Liver (tissue), 9 donors: ENCODE data around the gene RNF151. TPM values are rescaled to one million over a fixed set of nuclear protein-coding genes. Genes with fewer than 3 reads are reported as not detected.

ENCODE experiments used
- DNase-seq: peaks from one replicate; pipeline ENCODE4 v3.0.0-alpha.2; 2017; ENCODE audit warnings: low spot score
- H3K27ac ChIP-seq, 2 donors: one replicate each; pipeline ENCODE4 v1.7.0; 2013; ENCODE audit warnings: inconsistent platforms in 2 of 2, low read length in 2 of 2, control low read depth in 1 of 2, low read depth in 1 of 2, mild to moderate bottlenecking in 1 of 2
- H3K27me3 ChIP-seq, 4 donors: one replicate each; pipeline versions ENCODE4 v1.6.1 to v1.7.0; 2013; ENCODE audit warnings: low read length in 3 of 4, inconsistent platforms in 1 of 4, mild to moderate bottlenecking in 1 of 4, moderate library complexity in 1 of 4; ENCODE audit not compliant: control insufficient read depth in 4 of 4, insufficient read depth in 4 of 4
- H3K36me3 ChIP-seq, 4 donors: one replicate each; pipeline versions ENCODE4 v1.6.1 to v1.7.0; 2013; ENCODE audit warnings: low read length in 3 of 4, mild to moderate bottlenecking in 3 of 4, low read depth in 1 of 4, moderate library complexity in 1 of 4; ENCODE audit not compliant: control insufficient read depth in 4 of 4, insufficient read depth in 3 of 4
- H3K4me1 ChIP-seq, 4 donors: one replicate each; pipeline versions ENCODE4 v1.6.1 to v1.7.0; 2013; ENCODE audit warnings: low read length in 3 of 4, mild to moderate bottlenecking in 3 of 4, moderate library complexity in 1 of 4; ENCODE audit not compliant: control insufficient read depth in 4 of 4, insufficient read depth in 4 of 4
- H3K4me3 ChIP-seq, 3 donors: one replicate each; pipeline versions ENCODE4 v1.6.1 to v1.7.0; 2013; ENCODE audit warnings: low read length in 3 of 3, control low read depth in 1 of 3, low read depth in 1 of 3, mild to moderate bottlenecking in 1 of 3
- H3K9ac ChIP-seq, 2 donors: one replicate each; pipeline ENCODE4 v1.7.0; 2013; ENCODE audit warnings: low read length in 2 of 2, mild to moderate bottlenecking in 2 of 2, moderate library complexity in 2 of 2, control low read depth in 1 of 2, low read depth in 1 of 2
- H3K9me3 ChIP-seq, 4 donors: one replicate each; pipeline versions ENCODE4 v1.6.1 to v1.7.0; 2013; ENCODE audit warnings: low read length in 3 of 4; ENCODE audit not compliant: control insufficient read depth in 4 of 4
- EGR1 ChIP-seq, 2 donors: IDR thresholded peaks; 2 replicates each; pipeline ENCODE4 v1.6.1; 2016 to 2018; ENCODE audit warnings: antibody characterized with exemption in 2 of 2, low read depth in 2 of 2
- FOXA2 ChIP-seq: IDR thresholded peaks from 2 replicates; pipeline ENCODE4 v1.6.1; 2016; ENCODE audit warnings: antibody characterized with exemption
- GABPA ChIP-seq, 2 donors: IDR thresholded peaks in 1 of 2; conservative IDR thresholded peaks in 1 of 2; 2 replicates each; pipeline ENCODE4 v1.6.1; 2016; ENCODE audit warnings: antibody characterized with exemption in 2 of 2, mild to moderate bottlenecking in 1 of 2, moderate library complexity in 1 of 2
- HNF4A ChIP-seq, 2 donors: conservative IDR thresholded peaks; 2 replicates each; pipeline ENCODE4 v1.6.1; 2016; ENCODE audit warnings: antibody characterized with exemption in 2 of 2, mild to moderate bottlenecking in 2 of 2
- HNF4G ChIP-seq: IDR thresholded peaks from 2 replicates; pipeline ENCODE4 v1.6.1; 2016; ENCODE audit warnings: antibody characterized with exemption
- JUND ChIP-seq, 2 donors: IDR thresholded peaks; 2 replicates each; pipeline ENCODE4 v1.6.1; 2016; ENCODE audit warnings: antibody characterized with exemption in 2 of 2
- NR2F2 ChIP-seq: IDR thresholded peaks from 2 replicates; pipeline ENCODE4 v1.6.1; 2016; ENCODE audit warnings: antibody characterized with exemption
- RAD21 ChIP-seq, 2 donors: IDR thresholded peaks; 2 replicates each; pipeline ENCODE4 v1.6.1; 2016; ENCODE audit warnings: antibody characterized with exemption in 2 of 2, mild to moderate bottlenecking in 2 of 2
- RXRA ChIP-seq, 2 donors: IDR thresholded peaks; 2 replicates each; pipeline ENCODE4 v1.6.1; 2017 to 2018; ENCODE audit warnings: antibody characterized with exemption in 2 of 2, mild to moderate bottlenecking in 1 of 2
- SP1 ChIP-seq: IDR thresholded peaks from 2 replicates; pipeline ENCODE4 v1.6.1; 2018; ENCODE audit warnings: antibody characterized with exemption, mild to moderate bottlenecking
- TAF1 ChIP-seq: conservative IDR thresholded peaks from 2 replicates; pipeline ENCODE4 v1.6.1; 2016; ENCODE audit warnings: antibody characterized with exemption, mild to moderate bottlenecking
- YY1 ChIP-seq: IDR thresholded peaks from 2 replicates; pipeline ENCODE4 v1.6.1; 2016; ENCODE audit warnings: antibody characterized with exemption, mild to moderate bottlenecking
- WGBS: extraction: QIAGEN DNeasy Blood & Tissue Kit; methylation state at CpG from one replicate; pipeline ENCODE4 v1.1.7; 2013; 5-methylcytosine and 5-hydroxymethylcytosine counted together
- polyA plus RNA-seq, 2 donors: library from polyadenylated mRNA; stranded (reverse) in 1 of 2; unstranded in 1 of 2; fragments of 200-250 nt in 1 of 2; fragments of >200 nt in 1 of 2; fragmentation: Nextera tagmentation in 1 of 2; extraction: Ambion mirVana in 1 of 2; gene quantifications; one replicate each; pipeline versions ENCODE4 v1.2.1 to v1.2.3, GENCODE V29; 2013 to 2015
- total RNA-seq, 2 donors: library from RNA; depleted of rRNA; stranded (reverse); fragments of >200 nt; gene quantifications; one replicate each; pipeline ENCODE4 v1.2.3, GENCODE V29; 2014
- TF ChIP-seq, protein P1 (sequence below): IDR thresholded peaks from 2 replicates; pipeline ENCODE4 v1.6.1; 2016; ENCODE audit warnings: antibody characterized with exemption
- TF ChIP-seq, protein P2 (sequence below): fragments of 150-350 bp; IDR thresholded peaks from 2 replicates; pipeline ENCODE4 v1.5.1; 2017; ENCODE audit warnings: improper control_type of control experiment, low read depth, low read length; ENCODE audit not compliant: missing input control
- TF ChIP-seq, protein P3 (sequence below): IDR thresholded peaks from 2 replicates; pipeline ENCODE4 v1.6.1; 2016; ENCODE audit warnings: antibody characterized with exemption
- TF ChIP-seq, protein P4 (sequence below): IDR thresholded peaks from 2 replicates; pipeline ENCODE4 v1.6.1; 2016; ENCODE audit warnings: antibody characterized with exemption
- donor health status: healthy.
- donor health status: healthy.
- donor health status: healthy.
- donor health status: healthy.
- donor health status: healthy.

Gene RNF151
- total and polyA plus RNA-seq, 4 donors: not detected

DNA sequence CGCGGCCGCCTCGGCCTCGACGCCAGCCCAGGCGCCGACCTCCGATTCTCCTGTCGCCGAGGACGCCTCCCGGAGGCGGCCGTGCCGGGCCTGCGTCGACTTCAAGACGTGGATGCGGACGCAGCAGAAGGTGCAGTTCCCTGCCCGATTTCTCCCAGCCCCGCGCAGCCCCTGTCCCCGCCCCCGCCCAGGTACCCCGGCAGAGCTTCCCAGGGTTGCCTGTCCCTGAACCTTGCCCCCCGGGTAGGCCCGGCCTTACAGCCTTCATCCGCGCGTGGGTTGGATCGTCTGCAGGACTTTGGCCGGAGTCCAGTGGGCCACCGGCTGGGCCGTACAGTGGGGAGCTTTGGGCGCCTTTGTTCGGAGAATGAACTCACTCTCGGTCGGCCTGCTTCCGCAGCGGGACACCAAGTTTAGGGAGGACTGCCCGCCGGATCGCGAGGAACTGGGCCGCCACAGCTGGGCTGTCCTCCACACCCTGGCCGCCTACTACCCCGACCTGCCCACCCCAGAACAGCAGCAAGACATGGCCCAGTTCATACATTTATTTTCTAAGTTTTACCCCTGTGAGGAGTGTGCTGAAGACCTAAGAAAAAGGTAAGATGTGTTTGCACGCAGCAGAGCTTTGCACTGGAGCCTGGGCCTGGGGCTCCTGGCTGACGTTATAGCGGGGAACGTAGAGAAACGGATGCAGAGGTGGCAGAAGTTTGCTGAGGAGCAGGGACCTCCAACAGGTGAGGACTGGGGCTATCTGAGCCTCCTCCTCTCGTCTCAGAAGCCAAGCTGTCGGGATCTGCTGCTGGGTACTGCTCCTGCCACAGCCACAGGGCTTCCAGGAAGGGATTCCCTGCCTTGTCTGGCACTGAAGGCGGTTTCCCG is 17.9 kb downstream of the RNF151 start:
- H3K9ac ChIP-seq: peak overlapping the region; percentile 4 to 56
- peak overlapping the region; percentile 40 to 83 for H3K27ac ChIP-seq
- TF ChIP-seq HNF4A (conservative IDR thresholded peaks at IDR 0.05) (peak; percentile 79 to 81), SP1 (peak; percentile 27), RXRA (IDR thresholded peaks at IDR 0.05) (peak in 1 of 2 donors; percentile 18)
- TF ChIP-seq, protein P1, sequence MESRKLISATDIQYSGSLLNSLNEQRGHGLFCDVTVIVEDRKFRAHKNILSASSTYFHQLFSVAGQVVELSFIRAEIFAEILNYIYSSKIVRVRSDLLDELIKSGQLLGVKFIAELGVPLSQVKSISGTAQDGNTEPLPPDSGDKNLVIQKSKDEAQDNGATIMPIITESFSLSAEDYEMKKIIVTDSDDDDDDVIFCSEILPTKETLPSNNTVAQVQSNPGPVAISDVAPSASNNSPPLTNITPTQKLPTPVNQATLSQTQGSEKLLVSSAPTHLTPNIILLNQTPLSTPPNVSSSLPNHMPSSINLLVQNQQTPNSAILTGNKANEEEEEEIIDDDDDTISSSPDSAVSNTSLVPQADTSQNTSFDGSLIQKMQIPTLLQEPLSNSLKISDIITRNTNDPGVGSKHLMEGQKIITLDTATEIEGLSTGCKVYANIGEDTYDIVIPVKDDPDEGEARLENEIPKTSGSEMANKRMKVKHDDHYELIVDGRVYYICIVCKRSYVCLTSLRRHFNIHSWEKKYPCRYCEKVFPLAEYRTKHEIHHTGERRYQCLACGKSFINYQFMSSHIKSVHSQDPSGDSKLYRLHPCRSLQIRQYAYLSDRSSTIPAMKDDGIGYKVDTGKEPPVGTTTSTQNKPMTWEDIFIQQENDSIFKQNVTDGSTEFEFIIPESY: no peak
- peak; percentile 59 for DNase-seq
- H3K4me3 ChIP-seq: peak overlapping the region; percentile 65 to 90 (median 77)
- peaks cover 6 to 42% (median 17%) of the 10 kb centered on the region in 4 donors for H3K4me1 ChIP-seq
- H3K9me3 ChIP-seq: no peaks in the 10 kb centered on the region
- H3K36me3 ChIP-seq: peaks cover 0 to 17% (median under 1%) of the 10 kb centered on the region in 4 donors
- peaks cover 0 to 4% (median 1%) of the 10 kb centered on the region in 4 donors for H3K27me3 ChIP-seq
- WGBS: 10% methylated on average over 58 of the region's 58 CpGs

- Histone ChIP-seq H3K36me3 (peaks cover 0 to 17% (median under 1%) of the 10 kb centered on the region in 4 donors), H3K9ac (peak overlapping the region in 1 of 2 donors; percentile 4), H3K4me3 (no peak overlapping the region), H3K27ac (no peak overlapping the region), H3K27me3 (peaks cover 0 to 5% (median 2%) of the 10 kb centered on the region in 4 donors), H3K9me3 (no peaks in the 10 kb centered on the region), H3K4me1 (peaks cover 10 to 39% (median 20%) of the 10 kb centered on the region in 4 donors)
- TF ChIP-seq NR2F2 (no peak), SP1 (no peak), EGR1 (IDR thresholded peaks at IDR 0.05; ENCODE audit: low read depth in 2 of 2) (no peak)
- TF ChIP-seq, protein P2, sequence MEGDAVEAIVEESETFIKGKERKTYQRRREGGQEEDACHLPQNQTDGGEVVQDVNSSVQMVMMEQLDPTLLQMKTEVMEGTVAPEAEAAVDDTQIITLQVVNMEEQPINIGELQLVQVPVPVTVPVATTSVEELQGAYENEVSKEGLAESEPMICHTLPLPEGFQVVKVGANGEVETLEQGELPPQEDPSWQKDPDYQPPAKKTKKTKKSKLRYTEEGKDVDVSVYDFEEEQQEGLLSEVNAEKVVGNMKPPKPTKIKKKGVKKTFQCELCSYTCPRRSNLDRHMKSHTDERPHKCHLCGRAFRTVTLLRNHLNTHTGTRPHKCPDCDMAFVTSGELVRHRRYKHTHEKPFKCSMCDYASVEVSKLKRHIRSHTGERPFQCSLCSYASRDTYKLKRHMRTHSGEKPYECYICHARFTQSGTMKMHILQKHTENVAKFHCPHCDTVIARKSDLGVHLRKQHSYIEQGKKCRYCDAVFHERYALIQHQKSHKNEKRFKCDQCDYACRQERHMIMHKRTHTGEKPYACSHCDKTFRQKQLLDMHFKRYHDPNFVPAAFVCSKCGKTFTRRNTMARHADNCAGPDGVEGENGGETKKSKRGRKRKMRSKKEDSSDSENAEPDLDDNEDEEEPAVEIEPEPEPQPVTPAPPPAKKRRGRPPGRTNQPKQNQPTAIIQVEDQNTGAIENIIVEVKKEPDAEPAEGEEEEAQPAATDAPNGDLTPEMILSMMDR: no peak
- no peak for DNase-seq
- 82% methylated on average over 14 of the region's 14 CpGs for WGBS
These were observed 19.0 kb downstream of the RNF151 start for GRCh38 chr16:1985466-1986150.

- Histone ChIP-seq H3K9me3 (no peaks in the 10 kb centered on the region), H3K4me3 (no peak overlapping the region), H3K36me3 (peaks cover 0 to 17% (median under 1%) of the 10 kb centered on the region in 4 donors), H3K9ac (no peak overlapping the region), H3K4me1 (peaks cover 12 to 48% (median 27%) of the 10 kb centered on the region in 4 donors), H3K27ac (no peak overlapping the region), H3K27me3 (peaks cover 0 to 9% (median 4%) of the 10 kb centered on the region in 4 donors)
- 94% methylated on average over 10 of the region's 10 CpGs for WGBS
- no peak for DNase-seq
- TF ChIP-seq SP1 (no peak), GABPA (IDR thresholded peaks at IDR 0.05 in 1 of 2, conservative IDR thresholded peaks at IDR 0.05 in 1 of 2) (no peak), RXRA (IDR thresholded peaks at IDR 0.05) (no peak), YY1 (no peak), EGR1 (IDR thresholded peaks at IDR 0.05; ENCODE audit: low read depth in 2 of 2) (no peak), HNF4A (conservative IDR thresholded peaks at IDR 0.05) (no peak), RAD21 (IDR thresholded peaks at IDR 0.05) (no peak), FOXA2 (no peak), JUND (IDR thresholded peaks at IDR 0.05) (no peak), HNF4G (no peak), TAF1 (no peak)
- TF ChIP-seq, protein P2: no peak
- TF ChIP-seq, protein P1: no peak
- TF ChIP-seq, protein P3, sequence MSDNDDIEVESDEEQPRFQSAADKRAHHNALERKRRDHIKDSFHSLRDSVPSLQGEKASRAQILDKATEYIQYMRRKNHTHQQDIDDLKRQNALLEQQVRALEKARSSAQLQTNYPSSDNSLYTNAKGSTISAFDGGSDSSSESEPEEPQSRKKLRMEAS: no peak
- TF ChIP-seq, protein P4, sequence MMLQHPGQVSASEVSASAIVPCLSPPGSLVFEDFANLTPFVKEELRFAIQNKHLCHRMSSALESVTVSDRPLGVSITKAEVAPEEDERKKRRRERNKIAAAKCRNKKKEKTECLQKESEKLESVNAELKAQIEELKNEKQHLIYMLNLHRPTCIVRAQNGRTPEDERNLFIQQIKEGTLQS: no peak
These were observed 20.5 kb downstream of the RNF151 start for GRCh38 chr16:1987198-1987597.
